Activated CD8-positive, alpha-beta memory T cell treated with anti-CD3 and anti-CD28 coated beads for 48 hours (primary cell): ENCODE results near the gene SLC35F1.
"Not testable (repeated sequence)": the region's sequence is repeated elsewhere in the genome, so short reads cannot be mapped to it uniquely, and the experiment has no call there.

Source experiments
- DNase-seq, 3 experiments: peaks; one replicate each; pipeline ENCODE4 v3.0.0-alpha.2; 2020; ENCODE audit warnings: low read depth in 2 of 3, low spot score in 2 of 3

The SLC35F1 gene

DNA sequence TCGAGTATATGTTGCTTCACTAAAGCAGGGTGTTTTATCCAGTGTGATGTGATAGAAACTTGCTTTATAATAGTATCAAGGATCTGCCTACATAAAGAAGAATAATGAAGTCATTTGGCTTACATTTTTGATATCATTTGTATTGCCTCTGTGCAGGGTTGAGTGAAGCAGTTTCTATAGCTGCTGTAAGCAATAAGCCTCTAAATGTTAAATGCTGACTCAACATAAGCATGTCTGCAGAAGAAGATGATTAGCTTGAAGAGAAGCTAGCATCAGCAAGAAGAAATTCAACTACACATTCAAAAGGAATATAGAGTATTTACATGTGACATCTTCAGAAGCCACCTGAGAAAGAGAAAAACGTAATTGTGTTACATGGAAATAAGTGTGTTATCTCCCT lies 17.6 kb downstream of the SLC35F1 start:
- no peak for DNase-seq

DNA sequence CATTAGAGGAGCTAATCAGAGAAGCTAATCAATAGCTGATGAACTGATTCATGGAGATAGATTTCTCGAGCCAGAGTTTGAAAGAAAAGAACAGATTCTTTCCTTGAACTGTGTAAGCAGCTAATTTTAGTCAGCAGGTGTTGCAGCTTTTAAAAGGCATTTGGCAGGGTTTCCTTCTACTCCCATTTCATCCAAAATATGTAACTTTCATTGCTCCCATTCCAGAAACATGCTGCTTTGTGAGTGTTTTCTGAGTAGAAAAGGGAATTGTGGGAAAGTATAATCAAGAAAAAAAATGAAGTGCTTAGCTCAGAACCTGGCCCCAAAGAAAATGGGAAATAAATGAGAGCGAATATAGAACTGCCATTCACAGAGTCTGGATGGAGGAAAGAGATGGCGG lies 20.8 kb downstream of the SLC35F1 start:
- no peak for DNase-seq

DNA sequence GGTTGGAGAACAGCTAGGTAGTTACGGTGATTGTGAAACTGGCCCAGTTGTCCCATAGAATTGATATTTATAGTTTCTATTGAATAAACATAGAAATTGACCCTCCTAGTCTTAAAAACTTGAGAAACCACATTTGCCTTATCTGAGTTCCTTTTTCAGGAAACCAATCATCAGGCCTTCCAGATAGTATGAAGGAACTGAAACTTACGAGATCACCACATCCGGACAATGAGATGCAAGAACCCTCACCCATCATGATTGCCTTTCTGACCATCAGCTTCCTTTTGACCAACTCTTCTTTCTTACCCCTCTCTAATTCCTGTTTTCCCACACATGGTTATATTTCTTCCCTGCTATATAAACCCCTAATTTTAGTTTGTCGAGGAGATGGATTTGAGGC lies 21.8 kb downstream of the SLC35F1 start:
- no peak for DNase-seq

DNA sequence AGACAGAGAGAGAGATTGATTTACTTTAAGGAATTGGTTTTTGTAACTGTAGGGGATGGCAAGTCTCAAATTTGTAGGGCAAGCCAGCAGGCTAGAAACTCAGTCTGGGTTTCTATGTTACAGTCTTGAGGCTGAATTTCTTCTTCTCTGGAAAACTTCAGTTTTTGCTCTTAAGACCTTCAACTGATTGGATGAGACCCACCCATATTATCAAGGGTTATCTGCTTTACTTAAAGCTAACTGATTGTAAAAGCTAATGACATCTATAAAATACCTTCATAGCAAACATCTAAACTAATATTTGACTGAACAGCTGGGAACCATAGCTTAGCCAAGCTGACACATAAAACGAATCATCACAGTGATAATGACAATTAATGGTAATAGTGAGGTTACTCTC lies 22.4 kb downstream of the SLC35F1 start:
- no peak for DNase-seq

DNA sequence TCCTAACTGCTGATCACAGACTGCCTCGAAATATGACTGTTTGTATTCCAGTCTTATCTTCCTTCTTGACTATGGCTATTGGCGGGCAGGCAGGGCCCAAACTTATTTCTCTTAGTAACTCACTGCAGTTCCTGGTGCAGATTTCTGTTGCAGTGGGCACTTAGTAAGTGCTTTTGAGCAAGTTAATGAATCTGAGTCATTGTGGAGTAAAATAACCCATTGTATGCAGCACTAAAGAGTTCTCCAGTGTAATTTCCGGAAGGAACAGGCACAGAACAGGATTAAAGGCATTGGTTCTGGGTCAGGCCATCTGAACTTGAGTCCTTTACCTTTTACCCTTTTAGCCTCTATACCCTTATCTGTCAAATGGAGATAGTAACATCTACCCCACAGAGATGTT lies 23.6 kb downstream of the SLC35F1 start:
- DNase-seq = no peak

DNA sequence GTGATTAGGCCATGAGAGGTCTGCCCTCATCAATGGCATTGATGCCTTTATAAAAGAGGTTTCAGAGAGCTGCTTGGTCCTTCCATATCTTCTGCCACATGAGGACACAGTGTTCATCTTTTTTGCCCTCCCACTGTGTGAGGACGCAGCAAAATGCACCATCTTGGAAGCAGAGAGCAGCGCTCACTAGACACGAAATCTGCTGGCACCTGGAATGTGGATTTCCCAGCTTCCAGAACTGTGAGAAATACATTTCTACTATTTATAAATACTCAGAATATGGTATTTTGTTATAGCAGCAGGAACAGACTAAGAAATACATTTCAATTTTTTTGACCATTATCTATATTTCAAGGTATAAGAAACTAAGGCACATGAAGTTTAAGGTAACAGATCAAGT lies 24.9 kb downstream of the SLC35F1 start:
- DNase-seq = no peak

DNA sequence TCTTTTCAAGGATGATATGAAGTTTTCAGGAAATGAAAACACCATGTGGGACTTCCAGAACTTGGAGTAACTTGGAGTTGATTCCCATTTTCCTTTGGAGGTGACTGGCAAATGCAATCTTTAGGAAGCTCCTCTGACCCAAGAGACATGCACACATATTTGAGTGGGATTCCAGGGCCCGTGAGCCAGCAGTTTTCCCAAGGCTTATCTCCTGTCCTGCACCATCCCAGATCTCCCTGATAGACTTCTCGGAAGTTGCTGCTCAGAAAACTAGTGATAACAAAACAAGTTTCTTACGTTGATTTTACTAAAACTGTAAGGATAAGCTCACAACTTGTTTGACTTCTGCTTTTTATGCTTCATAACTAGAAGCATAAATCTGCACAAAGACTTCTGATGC lies 25.6 kb downstream of the SLC35F1 start:
- no peak for DNase-seq

DNA sequence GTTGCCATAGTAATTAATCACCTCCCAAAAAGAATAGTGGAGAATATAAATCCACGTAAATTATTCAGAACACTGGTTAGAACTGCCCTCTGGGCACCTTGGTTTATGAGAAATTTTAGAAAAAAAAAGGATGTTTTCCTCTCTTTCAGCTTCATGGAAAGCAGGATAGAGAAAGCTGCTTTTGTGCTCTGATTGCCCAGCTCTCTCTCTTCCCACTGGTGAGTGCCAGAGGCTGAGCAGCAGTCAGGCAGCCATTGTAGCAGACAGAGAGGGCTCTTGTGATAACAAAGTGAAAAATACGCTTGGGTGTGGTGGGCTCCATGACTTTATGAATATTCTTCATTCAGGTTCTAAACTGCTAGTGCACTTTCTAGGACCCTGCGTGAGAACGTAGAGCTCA lies 26.4 kb downstream of the SLC35F1 start:
- DNase-seq = no peak

DNA sequence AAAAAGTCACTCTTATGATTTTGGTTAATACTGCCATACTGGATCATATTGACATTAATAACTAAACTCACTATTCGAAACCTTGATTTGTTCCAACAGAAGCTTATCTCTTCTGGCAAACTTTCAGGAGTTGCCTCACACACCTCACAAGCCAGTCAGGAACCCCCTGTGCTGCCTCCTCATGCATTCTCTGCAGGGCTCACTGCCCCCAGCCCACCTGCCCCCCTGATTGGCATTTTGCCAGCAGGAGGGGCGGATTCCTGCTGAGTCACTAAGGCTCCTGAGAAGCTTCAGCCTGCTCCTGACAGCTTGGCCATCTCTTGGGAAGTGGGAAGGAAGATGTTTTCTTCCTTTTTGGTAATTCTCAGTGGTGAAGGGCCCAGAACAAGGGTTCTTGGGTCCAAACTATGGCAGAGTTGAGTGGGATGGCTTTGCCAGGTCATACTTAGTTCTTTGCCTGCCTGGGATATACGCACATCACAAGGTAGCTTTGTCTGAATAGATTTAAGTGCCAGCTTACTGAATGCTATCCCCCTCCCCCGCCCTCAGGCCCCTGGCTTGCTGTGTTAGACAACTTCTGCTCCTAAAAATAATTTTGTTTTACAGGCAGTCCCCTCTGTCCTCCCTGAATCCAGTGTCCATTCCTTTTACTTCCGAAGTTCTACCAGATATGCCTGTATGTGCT lies 31.4 kb downstream of the SLC35F1 start:
- DNase-seq = no peak

DNA sequence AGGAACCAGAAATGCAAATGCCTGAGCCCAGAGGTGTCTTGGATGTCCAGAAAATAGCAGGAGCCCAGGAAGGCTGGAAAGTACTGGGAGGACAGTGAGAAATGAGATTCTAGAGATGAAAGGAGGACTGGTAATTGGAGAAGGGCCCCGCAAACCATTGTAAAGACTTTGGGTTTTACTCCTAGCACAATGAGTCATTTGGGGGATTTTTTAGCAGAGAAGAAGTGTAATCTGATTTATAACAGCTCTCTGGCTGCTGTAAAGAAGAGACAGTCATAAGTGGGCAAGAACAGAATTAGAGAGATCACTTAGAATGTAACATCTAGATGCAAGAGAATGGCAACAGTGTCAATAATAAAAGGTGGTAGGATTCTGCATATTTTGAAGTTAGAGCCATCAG lies 40.2 kb downstream of the SLC35F1 start:
- no peak for DNase-seq

DNA sequence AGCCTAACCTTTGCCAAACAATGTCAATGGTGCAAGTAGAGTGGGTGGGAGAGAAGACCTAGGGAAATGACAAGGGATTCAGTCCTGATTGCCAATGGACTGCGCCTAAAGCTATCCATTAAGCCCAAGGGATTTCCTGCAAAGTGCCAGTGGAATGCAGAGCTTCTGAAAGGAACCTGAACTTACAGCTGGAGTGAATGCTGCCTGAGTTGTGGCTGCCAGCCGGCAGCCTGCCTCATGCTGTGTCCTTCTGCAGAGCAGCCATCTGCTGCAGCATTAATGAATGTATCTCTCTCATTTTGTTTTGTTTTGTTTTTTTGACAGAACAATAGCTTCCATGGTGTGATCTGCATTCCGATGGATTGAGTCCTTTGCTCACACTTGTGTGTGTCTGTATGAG lies 44.7 kb downstream of the SLC35F1 start:
- no peak for DNase-seq

DNA sequence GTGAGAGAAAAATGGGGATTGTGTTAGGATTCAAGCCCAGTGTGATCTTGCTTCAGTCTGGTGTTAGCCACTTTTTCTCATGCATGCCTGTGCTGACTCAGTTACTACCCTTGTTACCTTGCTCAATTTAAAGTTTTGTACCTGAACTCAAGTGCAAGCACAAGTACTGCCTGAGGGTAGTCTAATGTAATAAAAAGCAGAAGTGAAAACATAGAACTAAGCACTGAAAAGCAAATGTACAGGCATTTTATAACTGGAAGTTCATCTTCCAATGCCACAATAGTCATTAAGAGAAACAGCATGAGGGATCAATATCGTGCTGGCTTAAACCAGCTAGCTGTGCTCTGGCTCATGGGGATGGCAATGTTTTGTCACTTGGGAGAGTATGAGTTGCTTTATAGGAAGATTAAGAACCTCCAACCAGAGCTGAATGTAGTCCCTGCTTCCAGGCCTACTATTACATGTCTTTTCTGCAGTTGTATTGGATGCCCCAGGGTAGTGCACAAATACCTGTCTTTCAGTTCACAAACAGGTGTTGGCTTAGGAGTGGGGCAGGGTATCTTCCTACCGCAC lies 48.7 kb downstream of the SLC35F1 start:
- DNase-seq = no peak

DNA sequence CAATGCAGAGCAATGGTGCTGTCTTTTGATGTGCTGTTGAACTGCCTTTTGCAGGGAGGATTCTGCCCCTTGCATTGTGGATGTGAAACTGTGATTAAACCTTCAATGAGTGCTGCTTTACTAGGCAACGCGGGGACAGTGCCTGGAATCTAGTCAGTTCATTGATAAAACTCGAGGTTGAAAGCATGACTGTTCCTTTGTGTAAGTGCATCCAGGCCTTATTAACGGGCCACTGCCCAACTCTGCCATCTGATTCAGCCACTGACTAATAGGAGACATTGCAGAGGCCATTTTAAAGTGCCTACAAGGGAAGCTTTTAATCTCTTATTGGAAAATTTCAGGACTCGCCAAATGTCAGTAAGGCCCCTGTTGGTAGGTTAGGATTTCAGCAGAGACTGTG lies 49.3 kb downstream of the SLC35F1 start:
- DNase-seq = no peak

DNA sequence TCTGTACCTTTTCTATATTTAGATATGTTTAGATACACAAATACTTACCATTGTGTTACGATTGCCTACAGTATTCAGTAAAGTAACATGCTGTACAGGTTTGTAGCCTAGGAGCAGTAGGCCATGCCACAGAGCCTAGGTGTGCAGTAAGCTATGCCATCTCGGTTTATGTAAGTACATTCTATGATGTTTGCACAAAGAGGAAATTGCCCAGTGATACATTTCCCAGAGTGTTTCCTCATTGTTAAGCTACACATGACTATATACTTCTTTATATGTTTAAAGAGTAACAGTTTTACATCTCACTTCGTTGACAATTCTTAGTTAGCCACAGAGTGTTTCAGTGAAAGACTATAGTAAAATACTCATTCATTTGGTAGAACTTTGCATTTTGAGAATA lies 51.5 kb downstream of the SLC35F1 start:
- DNase-seq = no peak

DNA sequence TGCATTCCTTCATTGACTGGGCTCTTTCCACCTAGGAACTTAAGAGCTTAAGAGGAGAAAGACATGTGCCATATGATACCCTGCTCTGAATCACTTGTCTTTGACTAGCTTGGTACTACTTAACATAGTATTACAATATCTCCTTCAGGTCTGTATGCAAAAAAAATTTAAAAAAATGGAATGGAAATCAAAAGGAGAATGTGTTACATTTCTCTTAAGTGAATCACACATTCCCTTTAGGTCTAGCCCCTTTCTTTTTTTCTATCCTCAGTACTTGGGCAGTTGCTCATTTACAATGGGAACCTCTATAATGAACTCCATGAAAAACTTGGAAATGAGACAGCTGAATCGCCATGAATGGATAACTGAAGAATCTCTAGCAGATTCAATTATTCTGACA lies 53.8 kb downstream of the SLC35F1 start:
- no peak for DNase-seq

DNA sequence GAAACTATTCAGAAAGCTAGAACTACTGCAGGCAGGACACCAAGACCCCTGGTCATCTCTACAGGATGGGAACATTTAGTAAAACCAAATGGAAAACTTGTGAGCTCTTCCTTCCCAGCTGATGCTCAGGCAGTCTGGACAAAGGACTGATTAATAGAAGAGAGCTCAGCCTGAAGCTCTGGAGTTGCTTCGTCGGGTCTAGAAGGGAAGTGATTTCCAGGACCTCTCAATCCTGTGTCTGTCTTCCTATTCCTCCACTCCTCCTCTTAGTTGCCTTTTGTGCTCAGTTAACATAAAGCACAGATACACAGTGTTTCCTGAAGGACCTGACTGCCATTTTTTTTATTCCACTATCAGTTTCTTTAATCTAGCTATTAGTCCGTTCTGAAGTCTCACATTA lies 54.2 kb downstream of the SLC35F1 start:
- DNase-seq = no peak

DNA sequence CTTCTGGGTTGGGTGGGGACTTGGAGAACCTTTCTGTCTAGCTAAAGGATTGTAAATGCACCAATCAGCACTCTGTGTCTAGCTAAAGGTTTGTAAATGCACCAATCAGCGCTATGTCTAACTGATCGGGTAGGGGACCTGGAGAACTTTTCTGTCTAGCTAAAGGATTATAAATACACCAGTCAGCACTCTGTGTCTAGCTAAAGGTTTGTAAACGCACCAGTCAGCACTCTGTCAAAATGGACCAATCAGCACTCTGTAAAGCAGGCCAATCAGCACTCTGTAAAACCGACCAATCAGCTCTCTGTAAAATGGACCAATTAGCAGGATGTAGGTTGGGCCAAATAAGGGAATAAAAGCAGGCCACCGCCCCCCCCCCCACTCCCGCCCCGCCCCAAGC lies 58.7 kb downstream of the SLC35F1 start:
- DNase-seq = not testable (repeated sequence)

DNA sequence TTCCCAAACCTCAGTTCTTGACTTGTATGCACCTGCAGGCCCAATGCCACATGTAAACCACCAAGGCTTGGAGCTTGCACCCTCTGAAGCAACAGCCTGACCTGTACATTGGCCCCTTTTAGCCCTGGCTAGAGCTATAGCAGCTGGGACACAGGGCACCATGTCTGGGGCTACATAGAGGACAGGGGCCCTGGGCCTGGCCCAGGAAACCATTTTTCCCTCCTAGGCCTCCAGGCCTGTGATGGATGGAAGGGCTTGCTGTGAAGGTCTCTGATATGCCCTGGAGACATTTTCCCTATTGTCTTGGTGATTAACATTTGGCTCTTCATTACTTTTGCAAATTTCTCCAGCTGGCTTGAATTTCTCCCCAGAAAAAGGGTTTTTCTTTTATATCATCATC lies 64.6 kb downstream of the SLC35F1 start:
- DNase-seq = no peak

DNA sequence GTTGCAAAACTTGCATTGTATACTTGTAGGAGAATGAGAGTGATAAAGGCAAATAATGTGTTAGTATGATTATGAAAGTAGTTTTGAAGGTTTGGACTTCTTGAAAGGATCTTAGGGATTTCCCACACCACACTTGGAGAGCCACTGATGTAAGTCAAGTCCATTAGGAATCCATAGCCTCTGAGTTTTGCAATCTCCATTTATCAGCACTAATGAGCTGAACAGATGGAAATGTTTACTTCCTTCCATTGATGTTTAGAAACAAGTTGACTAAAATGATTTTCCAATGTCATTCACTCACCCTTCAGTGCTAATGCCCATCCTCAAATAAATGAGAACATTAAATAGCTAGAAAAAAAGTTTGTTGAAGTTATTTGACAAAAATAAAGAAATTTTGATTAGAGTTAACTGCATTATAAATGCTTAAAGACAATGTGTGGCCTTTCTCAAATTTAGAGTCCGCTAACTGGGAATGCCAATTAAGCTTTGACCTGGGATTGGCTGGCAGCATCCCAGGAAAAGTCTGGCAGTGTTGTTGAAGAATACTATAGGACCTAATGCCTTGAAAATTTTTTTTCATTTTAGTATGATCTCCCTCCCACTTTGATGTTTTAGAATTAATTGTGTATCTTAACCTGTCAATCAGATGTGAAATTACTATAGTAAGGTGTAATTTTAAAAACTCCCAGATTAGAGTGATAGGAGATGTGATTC lies 68.0 kb downstream of the SLC35F1 start:
- no peak for DNase-seq

DNA sequence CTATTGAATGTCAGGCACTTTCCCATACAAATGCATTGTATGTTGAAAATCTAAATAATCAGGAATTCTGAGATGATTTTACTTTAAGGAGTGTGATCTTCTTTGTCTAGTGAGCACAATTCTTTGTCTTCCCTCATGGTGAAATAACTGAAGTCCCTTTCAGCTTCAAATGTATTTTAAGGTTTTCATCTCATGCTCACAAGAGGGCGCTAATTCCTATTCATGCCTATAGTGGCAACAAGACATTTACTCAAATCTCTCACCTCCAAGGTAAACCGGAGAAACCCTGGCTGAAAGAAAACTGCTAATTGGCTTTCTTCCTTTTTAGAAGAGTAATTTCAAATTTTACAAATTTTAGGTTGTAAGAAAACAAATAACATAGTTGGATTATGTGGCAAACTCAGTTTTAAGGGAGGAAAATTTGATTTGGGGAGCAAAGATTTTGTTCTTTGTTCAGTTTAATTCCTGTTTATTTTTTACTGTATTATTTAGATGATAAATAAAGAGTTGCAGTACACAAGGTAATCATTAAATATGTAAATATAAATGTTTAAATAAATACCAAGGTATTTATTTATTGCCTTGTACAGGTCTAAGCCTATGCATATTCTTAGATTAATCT lies 69.1 kb downstream of the SLC35F1 start:
- no peak for DNase-seq

DNA sequence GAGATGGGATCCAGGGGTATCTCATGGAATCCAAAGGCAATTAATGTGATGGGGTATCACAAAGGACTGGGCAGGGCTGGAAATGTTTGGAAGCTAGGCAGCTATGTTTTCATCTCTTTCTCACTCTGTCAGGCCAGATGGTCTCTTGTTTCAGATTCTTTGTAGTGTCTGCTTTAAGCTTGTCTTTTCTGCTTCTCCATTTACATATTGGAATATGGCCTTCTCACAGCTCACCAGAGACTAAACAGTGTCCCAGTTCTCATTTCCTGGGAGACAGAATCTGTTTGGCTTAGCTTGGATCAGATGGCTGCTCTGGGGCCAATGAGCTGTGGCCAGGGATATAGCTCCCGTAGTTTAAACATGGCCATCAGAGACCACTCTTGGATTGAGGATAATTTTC lies 78.9 kb downstream of the SLC35F1 start:
- DNase-seq = no peak

DNA sequence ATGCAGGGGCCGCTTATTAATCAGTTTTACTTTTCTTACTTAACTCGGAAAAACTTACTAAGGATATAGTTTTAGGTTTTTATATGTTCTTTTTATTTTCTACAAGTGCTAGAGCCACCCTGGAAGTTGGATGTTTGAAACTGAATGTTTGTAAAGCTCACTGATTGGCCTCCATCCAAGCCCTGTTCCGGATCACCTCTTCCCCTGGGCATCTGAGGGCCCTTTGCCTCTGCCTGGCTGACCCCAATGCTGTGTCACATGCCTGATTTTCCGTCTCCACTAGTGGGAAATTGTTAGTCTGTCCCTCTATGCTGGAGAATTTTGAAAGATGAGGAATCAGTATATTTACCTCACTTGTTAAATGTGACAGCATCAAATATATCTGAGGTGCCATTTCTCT lies 79.3 kb downstream of the SLC35F1 start:
- DNase-seq = no peak
